HG03039 (cell line): Measurements from ENCODE around the gene ACOT4.
"Not testable (repeated sequence)": the region's sequence is repeated elsewhere in the genome, so short reads cannot be mapped to it uniquely, and the experiment has no call there.

ENCODE experiments used
- ATAC-seq: cut with Tn5 transposase; IDR thresholded peaks from one replicate; pipeline ENCODE4 v1.9.1; 2021; ENCODE audit warnings: mild to moderate bottlenecking, moderate library complexity; ENCODE audit not compliant: unreplicated experiment

The ACOT4 gene

DNA sequence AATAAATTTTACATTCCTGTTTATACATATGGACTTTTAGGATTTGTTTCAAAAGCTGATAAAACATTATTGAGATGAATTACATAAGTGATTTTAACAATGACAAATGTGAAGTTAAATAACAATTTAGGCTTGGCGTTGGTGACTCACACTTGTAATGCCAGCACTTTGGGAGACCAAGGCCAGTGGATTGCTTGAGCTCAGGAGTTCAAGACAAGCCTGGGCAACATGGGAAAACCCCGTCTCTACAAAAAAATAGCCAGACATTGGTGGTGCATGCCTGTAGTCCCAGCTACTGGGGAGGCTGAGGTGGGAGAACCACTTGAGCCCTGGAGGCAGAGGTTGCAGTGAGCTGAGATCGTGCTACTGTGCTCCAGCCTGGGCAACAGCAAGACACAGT is 15.3 kb upstream of the ACOT4 start:
- no peak for ATAC-seq

DNA sequence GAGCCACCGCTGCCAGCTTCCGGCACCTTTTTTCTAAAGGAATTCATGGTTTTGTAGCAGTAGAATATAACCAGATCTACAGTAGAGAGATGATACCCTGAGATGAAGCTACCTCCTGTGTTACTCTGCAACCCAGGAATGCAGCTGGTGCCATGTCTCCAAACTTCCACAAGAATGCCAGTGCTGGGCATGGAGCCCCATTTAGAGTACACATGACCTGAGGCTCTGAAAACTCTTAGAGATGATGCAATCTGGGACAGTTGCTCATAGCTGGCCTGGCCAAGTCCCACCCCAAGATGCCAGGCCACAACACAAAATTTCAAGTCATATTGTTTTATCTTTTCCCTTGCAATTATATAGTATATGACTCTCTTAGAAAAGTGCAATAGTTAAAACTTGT is 14.5 kb upstream of the ACOT4 start:
- ATAC-seq, result not testable (repeated sequence)

- ATAC-seq, result not testable (repeated sequence)
Observed at GRCh38 chr14:73582102-73582979, 9.3 kb upstream of the ACOT4 start.

GRCh38 chr14:73588695-73589094 is 3.0 kb upstream of the ACOT4 start:
- no peak for ATAC-seq

- ATAC-seq, result no peak
Observed at GRCh38 chr14:73589116-73589515, 2.6 kb upstream of the ACOT4 start.

- not testable (repeated sequence) for ATAC-seq
Observed at GRCh38 chr14:73590673-73591004, 1.0 kb upstream of the ACOT4 start.

GRCh38 chr14:73594491-73594890 is 2.8 kb downstream of the ACOT4 start:
- no peak for ATAC-seq

DNA sequence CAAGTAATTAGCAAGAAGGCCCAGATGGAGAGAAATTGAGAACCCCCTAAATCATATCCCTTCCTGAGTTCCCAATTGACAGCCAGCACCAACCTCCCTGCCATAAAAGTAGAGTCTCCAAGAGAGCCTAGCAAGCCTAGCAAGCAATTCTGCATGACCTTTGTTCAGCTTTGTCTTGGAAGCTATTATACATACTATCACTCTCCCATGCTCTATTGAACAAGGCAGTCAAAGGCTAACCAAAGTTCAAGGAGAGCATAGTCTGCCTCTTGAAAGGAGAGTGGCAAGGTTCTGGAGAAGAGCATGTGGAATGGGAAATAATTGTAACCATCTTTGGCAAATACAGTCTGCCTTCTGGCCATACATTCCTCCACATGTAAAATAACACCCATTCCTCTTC is 7.8 kb downstream of the ACOT4 start:
- ATAC-seq, result no peak

GRCh38 chr14:73602994-73603393 is 11.3 kb downstream of the ACOT4 start:
- no peak for ATAC-seq

DNA sequence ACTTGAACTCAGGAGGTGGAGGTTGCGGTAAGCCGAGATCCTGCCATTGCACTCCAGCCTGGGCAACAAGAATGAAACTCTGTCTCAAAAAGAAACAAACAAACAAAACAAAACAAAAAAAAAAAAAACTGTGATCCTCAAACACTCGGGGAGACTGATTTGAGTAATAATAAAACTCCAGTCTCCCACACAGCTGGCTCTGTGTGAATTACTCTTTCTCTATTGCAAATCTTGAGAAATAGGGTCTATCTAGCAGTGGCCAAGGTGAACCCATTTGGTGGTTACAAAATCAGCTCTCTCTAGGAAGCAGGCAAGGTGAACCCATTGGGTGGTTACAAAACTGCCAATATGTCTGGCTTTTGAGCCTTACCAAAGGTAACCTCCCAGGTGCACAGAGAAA is 14.6 kb downstream of the ACOT4 start:
- no peak for ATAC-seq

DNA sequence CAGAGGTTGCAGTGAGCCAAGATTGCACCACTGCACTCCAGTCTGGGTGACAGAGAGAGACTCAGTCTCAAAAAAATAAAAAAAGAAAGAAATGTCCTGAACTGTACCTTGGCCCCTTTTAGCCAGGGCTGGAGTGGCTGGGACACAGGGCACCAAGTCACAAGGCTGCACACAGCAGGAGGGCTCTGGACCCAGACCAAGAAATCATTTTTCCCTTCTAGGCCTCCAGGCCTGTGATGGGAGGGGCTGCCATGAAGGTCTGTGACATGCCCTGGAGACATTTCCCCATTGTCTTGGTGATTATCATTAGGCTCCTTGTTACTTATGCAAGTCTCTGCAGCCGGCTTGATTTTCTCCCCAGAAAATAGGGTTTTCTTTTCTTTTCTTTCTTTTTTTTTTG is 15.6 kb downstream of the ACOT4 start:
- ATAC-seq, result no peak

GRCh38 chr14:73610687-73611086 is 19.0 kb downstream of the ACOT4 start:
- no peak for ATAC-seq

GRCh38 chr14:73612339-73613045 is 20.8 kb downstream of the ACOT4 start, which contains the start of gene ACOT6:
ACOT6 (plus strand) TSS chr14:73612517; CDS start chr14:73612572, 55 bp downstream.
- peak; percentile 62 for ATAC-seq

DNA sequence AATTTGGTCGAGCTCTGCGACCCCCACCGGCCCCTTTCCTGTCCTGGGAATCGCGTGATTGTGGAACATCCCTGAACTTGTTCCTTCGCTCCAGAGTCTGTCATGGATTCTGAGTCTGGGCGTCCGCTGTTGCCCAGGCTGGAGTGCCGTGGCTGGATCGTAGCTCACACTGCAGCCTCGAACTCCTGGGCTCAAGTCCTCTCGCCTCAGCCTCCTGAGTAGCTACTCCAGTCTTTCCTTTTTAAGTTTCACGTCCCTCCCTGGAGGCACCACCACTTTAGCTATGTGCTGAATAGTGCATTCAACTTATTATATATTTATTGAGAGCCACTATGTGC is 21.3 kb downstream of the ACOT4 start:
- ATAC-seq, result no peak

- no peak for ATAC-seq
Observed at GRCh38 chr14:73613419-73613963, 21.8 kb downstream of the ACOT4 start.

- no peak for ATAC-seq
Observed at GRCh38 chr14:73616831-73617230, 25.2 kb downstream of the ACOT4 start.

- no peak for ATAC-seq
Observed at GRCh38 chr14:73619524-73619923, 27.9 kb downstream of the ACOT4 start.

DNA sequence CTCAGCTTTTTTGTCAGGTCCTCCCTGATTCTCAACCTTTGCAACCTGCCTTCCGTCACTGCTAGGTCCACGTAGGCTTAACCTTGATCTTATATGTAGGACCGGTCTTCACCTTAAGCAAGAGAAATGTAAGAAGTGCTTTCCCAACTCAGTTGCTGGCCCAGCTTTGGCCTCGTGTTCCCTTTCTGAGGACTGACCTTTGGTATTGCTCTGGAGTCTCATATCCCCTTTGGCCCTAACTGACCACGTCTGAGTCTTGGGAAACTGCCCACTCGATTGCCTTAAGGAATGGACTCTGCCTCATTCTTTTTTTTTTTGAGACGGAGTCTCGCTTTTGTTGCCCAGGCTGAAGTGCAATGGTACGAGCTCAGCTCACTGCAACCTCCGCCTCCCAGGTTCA is 28.6 kb downstream of the ACOT4 start:
- ATAC-seq, result no peak

DNA sequence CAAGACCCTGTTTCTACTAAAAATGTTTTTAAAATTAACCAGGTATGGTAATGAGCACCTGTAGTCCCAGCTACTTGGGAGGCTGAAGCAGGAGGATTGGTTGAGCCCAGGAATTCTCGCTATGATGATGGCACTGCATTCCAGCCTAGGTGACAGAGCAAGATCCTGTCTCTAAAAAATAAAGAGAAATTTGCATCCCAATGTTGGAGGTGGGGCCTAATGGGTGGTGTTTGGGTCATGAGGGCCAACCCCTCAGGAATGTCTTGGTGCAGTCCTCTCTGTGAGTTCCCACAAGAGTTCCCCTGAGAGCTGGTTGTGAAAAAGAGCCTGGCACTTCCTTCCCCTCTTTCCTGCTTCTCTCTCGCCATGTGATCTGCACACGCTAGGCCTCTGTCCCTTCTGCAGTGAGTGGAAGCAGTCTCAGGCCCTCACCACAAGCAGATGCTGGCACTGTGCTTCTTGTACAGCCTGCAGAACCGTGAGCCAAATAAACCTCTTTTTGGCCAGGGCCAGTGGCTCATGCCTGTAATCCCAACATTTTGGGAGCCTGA is 31.9 kb downstream of the ACOT4 start:
- ATAC-seq, result no peak

GRCh38 chr14:73625706-73626105 is 34.0 kb downstream of the ACOT4 start:
- no peak for ATAC-seq

DNA sequence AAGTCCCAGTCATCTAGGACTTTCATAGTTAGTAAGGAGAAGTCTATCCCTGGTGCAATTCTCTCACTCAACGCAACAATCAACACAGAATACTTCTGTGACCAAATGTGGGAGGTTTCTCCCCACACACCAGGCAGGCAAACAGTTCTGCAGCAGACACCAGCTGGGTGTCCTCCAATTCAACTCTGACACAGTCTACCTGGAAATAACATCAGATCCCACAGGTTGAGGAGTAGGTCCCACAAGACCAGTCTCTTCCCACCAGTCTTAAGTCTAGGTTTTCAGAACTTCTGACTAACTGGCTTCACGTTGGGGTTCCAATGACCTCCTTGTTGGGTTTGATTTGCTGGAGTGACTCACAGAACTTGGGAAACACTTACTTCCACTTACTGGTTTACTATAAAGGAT is 35.5 kb downstream of the ACOT4 start:
- ATAC-seq, result no peak
